Measurements from ENCODE around the gene LRP1B.

GRCh38 chr2:141306368-141306767 is 824.4 kb downstream of the LRP1B start:
- TF ChIP-seq CTCF (IDR thresholded peaks at IDR 0.05): no peak
- TF ChIP-seq POLR2A (IDR thresholded peaks at IDR 0.05): no peak

Data from tibial nerve (tissue), 3 donors.